Measurements from ENCODE around the gene MAPKBP1. TPM values are rescaled to one million over a fixed set of nuclear protein-coding genes. Genes with fewer than 3 reads are reported as not detected.

The MAPKBP1 gene
- total RNA-seq, 1 donor from 2014 or later = 36.6 TPM

- Mint-ChIP-seq H3K4me3 (no peak overlapping the region), H3K4me1 (peaks cover 26% of the 10 kb centered on the region), H3K27me3 (ENCODE audit: low read depth) (no peaks in the 10 kb centered on the region), H3K9me3 (no peaks in the 10 kb centered on the region), H3K36me3 (ENCODE audit: low read depth) (peaks cover 4% of the 10 kb centered on the region), H3K27ac (ENCODE audit: unreplicated experiment) (peak overlapping the region; percentile 31)
- TF ChIP-seq, protein P1, sequence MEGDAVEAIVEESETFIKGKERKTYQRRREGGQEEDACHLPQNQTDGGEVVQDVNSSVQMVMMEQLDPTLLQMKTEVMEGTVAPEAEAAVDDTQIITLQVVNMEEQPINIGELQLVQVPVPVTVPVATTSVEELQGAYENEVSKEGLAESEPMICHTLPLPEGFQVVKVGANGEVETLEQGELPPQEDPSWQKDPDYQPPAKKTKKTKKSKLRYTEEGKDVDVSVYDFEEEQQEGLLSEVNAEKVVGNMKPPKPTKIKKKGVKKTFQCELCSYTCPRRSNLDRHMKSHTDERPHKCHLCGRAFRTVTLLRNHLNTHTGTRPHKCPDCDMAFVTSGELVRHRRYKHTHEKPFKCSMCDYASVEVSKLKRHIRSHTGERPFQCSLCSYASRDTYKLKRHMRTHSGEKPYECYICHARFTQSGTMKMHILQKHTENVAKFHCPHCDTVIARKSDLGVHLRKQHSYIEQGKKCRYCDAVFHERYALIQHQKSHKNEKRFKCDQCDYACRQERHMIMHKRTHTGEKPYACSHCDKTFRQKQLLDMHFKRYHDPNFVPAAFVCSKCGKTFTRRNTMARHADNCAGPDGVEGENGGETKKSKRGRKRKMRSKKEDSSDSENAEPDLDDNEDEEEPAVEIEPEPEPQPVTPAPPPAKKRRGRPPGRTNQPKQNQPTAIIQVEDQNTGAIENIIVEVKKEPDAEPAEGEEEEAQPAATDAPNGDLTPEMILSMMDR (conservative IDR thresholded peaks at IDR 0.05) = no peak
- no peak for DNase-seq (ENCODE audit: low read depth, low spot score)
Measured at GRCh38 chr15:41795996-41796856, 21.9 kb downstream of the MAPKBP1 start.

- H3K4me1 Mint-ChIP-seq = peaks cover 18% of the 10 kb centered on the region
- H3K9me3 Mint-ChIP-seq = no peaks in the 10 kb centered on the region
- no peak overlapping the region for H3K4me3 Mint-ChIP-seq
- no peak overlapping the region for H3K27ac Mint-ChIP-seq (ENCODE audit: unreplicated experiment)
- no peak for DNase-seq (ENCODE audit: low read depth, low spot score)
- TF ChIP-seq, protein P1 (conservative IDR thresholded peaks at IDR 0.05) = no peak
- H3K27me3 Mint-ChIP-seq (ENCODE audit: low read depth) = no peaks in the 10 kb centered on the region
- H3K36me3 Mint-ChIP-seq (ENCODE audit: low read depth) = peaks cover 6% of the 10 kb centered on the region
Measured at GRCh38 chr15:41797201-41797944, 23.1 kb downstream of the MAPKBP1 start.

DNA sequence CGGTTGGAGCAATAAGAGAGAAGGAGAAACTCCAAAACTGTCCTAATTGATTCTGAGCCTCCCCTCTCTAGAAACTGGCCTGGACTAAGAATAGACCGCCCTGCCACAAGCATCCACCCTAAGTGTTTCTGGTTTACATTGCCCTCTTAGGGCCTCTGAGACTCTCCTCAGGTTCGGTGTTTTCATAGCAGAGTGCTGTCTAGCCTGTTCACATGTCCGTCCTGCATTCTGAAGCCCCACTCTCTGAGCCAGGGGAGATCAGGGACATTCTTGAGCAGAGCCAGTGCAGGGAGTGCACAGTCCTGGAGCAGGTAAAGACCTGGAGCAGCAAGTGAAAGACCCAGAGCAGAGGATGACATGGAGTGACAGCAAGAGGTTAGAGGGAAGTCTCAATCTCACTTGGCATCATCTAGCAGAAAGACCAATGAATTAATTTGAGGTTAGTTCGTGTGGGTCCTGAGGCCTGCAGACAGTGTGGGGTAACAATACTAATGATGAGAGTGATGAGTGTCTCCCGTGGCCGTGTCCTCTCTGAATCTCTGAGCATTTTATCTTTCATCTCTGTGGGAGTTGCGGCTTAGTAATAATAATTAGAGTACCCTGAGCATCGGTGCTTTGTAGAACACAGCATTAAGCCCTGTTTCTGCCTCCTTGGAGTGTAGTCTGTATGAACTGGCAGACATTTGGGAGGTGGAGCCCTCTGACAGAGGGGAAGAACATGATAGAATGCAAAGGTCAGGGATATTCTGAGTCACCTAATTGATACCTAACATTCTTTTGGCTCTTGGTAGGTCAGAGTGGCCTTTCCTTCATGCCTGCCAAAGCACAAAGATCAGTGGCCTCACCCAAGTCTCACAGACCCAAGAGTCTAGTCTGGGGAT lies 24.6 kb downstream of the MAPKBP1 start:
- Mint-ChIP-seq H3K9me3 (no peaks in the 10 kb centered on the region), H3K4me3 (no peak overlapping the region), H3K36me3 (ENCODE audit: low read depth) (peaks cover 6% of the 10 kb centered on the region), H3K27ac (ENCODE audit: unreplicated experiment) (no peak overlapping the region), H3K4me1 (peaks cover 16% of the 10 kb centered on the region), H3K27me3 (ENCODE audit: low read depth) (no peaks in the 10 kb centered on the region)
- TF ChIP-seq, protein P1 (conservative IDR thresholded peaks at IDR 0.05) = no peak
- DNase-seq (ENCODE audit: low read depth, low spot score) = no peak

GRCh38 chr15:41799488-41799805 lies 25.2 kb downstream of the MAPKBP1 start:
- Mint-ChIP-seq H3K36me3 (ENCODE audit: low read depth) (peaks cover 6% of the 10 kb centered on the region), H3K9me3 (no peaks in the 10 kb centered on the region), H3K27ac (ENCODE audit: unreplicated experiment) (peak overlapping the region; percentile 3), H3K27me3 (ENCODE audit: low read depth) (no peaks in the 10 kb centered on the region), H3K4me1 (peaks cover 14% of the 10 kb centered on the region), H3K4me3 (no peak overlapping the region)
- no peak for DNase-seq (ENCODE audit: low read depth, low spot score)
- TF ChIP-seq, protein P1 (conservative IDR thresholded peaks at IDR 0.05) = no peak

DNA sequence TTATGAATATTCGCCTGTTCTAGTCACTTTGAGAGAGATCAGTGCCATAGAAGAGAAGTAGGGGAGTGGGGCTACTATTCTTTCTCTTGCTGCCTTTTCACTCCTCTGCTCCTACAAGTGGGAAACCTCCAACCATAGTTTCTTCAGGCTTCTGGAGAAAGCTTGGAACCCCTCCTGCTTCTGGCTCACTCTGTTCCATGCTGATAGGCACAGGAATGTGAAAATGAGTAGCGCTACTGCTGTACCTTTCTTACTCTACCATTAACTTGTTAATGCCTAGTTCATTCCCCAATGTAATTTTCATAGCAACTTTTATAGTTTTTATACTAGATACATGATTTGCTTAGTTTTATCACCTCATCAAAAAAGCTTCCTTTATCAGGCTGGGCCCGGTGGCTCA lies 26.9 kb downstream of the MAPKBP1 start:
- Mint-ChIP-seq H3K4me1 (peaks cover 11% of the 10 kb centered on the region), H3K27ac (ENCODE audit: unreplicated experiment) (no peak overlapping the region), H3K4me3 (no peak overlapping the region), H3K36me3 (ENCODE audit: low read depth) (peaks cover 6% of the 10 kb centered on the region), H3K9me3 (no peaks in the 10 kb centered on the region), H3K27me3 (ENCODE audit: low read depth) (no peaks in the 10 kb centered on the region)
- TF ChIP-seq, protein P1 (conservative IDR thresholded peaks at IDR 0.05) = no peak
- DNase-seq (ENCODE audit: low read depth, low spot score) = no peak

Data from neural crest cell (in vitro differentiated cells).